Right atrium auricular region (tissue), 2 donors: ENCODE data around the gene MIGA2. TPM values are rescaled to one million over a fixed set of nuclear protein-coding genes. Genes with fewer than 3 reads are reported as not detected.

Source experiments
- DNase-seq: peaks from one replicate; pipeline ENCODE4 v3.0.0-alpha.2; 2019; ENCODE audit warnings: low spot score
- H3K27ac ChIP-seq, 2 donors: fragments of 200-600 bp; sonication (generic); 1 replicate in 1 of 2; 2 replicates in 1 of 2; pipeline ENCODE4 v1.5.1; 2016 to 2019
- H3K27me3 ChIP-seq, 2 donors: fragments of 200-600 bp; sonication (generic); one replicate each; pipeline versions ENCODE4 v1.5.1 to v1.6.0; 2017 to 2019
- H3K36me3 ChIP-seq: fragments of 200-600 bp; sonication (generic); one replicate; pipeline ENCODE4 v1.5.1; 2016
- H3K4me1 ChIP-seq, 2 donors: fragments of 200-600 bp; sonication (generic); one replicate each; pipeline versions ENCODE4 v1.5.1 to v1.6.0; 2017 to 2019
- H3K4me3 ChIP-seq, 2 donors: fragments of 200-600 bp; sonication (generic); 1 replicate in 1 of 2; 2 replicates in 1 of 2; pipeline ENCODE4 v1.5.1; 2017 to 2019; ENCODE audit warnings: mild to moderate bottlenecking in 1 of 2, moderate library complexity in 1 of 2
- H3K9me3 ChIP-seq, 2 donors: fragments of 200-600 bp; sonication (generic); one replicate each; pipeline ENCODE4 v1.5.1; 2019
- total RNA-seq, 2 donors: library from RNA; depleted of rRNA; stranded (reverse); fragments of >200 nt; gene quantifications; one replicate each; pipeline ENCODE4 v1.1.0, GENCODE V29; 2016
- TF ChIP-seq, protein P1 (sequence below), 2 donors: fragments of 200-600 bp; sonication (generic); IDR thresholded peaks; one replicate each; pipeline ENCODE4 v1.5.1; 2019; ENCODE audit warnings: antibody characterized with exemption in 2 of 2

MIGA2 gene
- total RNA-seq, 2 donors from 2014 or later: 34.2 to 40.2 TPM

DNA sequence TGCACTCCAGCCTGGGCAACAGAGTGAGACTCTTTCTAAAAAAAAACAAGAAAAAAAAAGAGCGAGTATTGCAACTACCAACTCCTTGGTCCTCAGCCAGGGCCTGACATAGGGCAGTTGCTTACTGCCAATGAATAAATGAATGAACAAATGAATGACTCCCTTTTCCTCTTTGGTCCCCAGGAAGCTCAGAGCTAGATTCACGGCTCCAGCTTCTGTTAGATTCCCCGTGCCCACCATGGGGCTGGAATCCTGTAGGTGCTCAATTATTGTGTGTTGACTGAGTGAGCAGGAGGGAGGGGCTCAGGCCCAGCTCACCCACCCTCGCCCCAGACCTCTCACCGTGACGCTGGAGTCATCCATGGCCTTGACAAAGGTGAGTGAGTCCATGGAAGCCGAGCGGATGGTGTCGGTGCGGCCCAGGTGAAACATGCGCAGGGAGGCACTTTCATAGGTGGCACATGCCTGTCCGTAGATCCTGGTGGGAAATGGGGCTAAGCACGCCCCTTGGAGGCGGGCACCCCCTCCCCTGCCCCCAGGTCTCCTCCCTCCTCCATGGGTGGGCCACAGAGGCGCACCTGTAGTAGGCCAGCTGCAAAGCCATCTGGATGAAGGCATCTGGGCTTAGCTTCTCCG is 61.4 kb downstream of the MIGA2 start:
- Histone ChIP-seq H3K27ac (no peak overlapping the region), H3K36me3 (peaks cover 38% of the 10 kb centered on the region), H3K4me1 (peaks cover 0 to 7% of the 10 kb centered on the region in 2 donors), H3K4me3 (no peak overlapping the region), H3K27me3 (no peaks in the 10 kb centered on the region), H3K9me3 (no peaks in the 10 kb centered on the region)
- DNase-seq: no peak
- TF ChIP-seq, protein P1, sequence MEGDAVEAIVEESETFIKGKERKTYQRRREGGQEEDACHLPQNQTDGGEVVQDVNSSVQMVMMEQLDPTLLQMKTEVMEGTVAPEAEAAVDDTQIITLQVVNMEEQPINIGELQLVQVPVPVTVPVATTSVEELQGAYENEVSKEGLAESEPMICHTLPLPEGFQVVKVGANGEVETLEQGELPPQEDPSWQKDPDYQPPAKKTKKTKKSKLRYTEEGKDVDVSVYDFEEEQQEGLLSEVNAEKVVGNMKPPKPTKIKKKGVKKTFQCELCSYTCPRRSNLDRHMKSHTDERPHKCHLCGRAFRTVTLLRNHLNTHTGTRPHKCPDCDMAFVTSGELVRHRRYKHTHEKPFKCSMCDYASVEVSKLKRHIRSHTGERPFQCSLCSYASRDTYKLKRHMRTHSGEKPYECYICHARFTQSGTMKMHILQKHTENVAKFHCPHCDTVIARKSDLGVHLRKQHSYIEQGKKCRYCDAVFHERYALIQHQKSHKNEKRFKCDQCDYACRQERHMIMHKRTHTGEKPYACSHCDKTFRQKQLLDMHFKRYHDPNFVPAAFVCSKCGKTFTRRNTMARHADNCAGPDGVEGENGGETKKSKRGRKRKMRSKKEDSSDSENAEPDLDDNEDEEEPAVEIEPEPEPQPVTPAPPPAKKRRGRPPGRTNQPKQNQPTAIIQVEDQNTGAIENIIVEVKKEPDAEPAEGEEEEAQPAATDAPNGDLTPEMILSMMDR (IDR thresholded peaks at IDR 0.05): no peak

DNA sequence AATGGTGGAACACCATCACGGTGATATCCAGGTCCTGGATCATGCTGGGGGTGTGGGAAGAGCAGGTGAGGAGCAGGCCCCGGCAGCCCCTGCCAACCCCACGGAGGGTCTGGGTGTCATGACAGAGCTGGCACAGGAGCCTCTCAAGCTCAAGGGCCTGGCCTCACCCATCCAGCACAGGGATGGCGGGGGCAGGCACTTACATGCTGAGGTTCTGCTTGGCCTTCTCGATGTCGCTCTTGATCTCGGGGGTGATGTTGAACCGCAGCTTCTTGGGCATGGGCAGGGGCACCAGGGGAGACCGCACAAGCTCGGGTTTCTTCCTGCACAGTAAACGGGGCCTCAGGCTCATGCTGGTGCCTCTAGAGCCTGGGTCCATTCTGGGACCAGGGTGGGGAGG is 61.9 kb downstream of the MIGA2 start:
- no peaks in the 10 kb centered on the region for H3K9me3 ChIP-seq

DNA sequence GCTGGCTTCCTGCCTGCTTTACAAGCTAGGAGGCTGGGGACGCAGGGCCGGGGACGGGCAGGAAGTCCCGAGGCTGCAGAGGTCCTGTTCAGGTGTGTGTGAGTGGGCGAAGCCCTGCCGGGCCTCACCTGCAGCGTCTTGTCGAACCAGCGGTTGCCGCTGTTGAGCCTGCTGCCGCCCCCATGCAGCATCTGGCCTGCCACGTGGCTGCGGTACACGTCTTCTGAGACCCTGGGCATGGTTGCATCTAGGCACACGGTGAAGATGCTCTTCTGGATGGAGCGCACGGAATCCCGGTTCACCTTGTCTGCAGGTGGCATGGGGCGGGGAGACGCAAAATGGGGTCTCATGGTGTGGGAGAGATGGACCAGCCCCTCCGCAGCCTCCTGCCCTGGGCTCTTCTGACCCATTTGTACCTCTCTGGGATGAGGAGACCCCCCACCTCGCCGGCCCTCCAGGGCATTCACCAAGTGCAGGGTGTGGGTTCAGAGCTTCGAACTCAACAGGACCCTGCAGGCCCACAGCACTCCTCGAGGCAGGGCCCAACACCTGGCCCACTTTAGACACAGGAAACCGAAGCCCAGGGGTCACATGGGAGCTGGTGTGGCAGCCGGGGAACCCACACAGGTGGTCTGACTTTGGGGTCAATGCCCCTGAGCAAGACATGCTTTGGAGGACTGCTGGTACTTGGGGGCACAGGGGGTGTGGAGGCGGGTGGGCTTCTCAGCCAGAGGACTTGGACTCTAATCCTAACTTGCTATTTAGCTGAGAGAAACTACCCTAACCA is 64.2 kb downstream of the MIGA2 start:
- Histone ChIP-seq H3K4me1 (peaks cover 0 to 9% of the 10 kb centered on the region in 2 donors), H3K27me3 (no peaks in the 10 kb centered on the region), H3K4me3 (no peak overlapping the region), H3K27ac (no peak overlapping the region), H3K36me3 (peaks cover 29% of the 10 kb centered on the region), H3K9me3 (no peaks in the 10 kb centered on the region)
- no peak for DNase-seq
- TF ChIP-seq, protein P1 (IDR thresholded peaks at IDR 0.05): no peak

More for the DNA sequence above, 61.9 kb downstream of the MIGA2 start:
- Histone ChIP-seq H3K4me3 (no peak overlapping the region), H3K27ac (no peak overlapping the region), H3K36me3 (peaks cover 38% of the 10 kb centered on the region), H3K4me1 (peaks cover 0 to 12% of the 10 kb centered on the region in 2 donors), H3K27me3 (no peaks in the 10 kb centered on the region)
- TF ChIP-seq, protein P1 (IDR thresholded peaks at IDR 0.05): no peak
- no peak for DNase-seq

DNA sequence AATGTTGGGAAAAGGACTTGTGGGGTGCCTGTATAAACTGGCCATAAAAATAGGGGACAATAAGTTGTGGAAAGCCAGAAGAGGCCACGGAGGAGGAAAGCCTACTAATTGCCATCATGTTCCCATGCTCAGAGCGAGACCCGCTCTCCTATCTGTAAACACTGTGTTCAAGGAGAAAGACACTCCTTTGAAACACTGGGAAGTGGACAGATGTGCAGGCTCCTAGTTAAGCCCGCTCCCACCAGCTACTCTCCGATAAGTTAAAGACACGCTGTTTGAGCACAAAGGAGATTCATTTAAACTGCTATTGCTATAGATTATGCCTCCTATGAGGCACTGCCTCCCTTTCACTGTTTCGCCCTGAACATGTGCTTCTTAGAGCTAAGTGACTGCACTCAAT is 64.9 kb downstream of the MIGA2 start:
- TF ChIP-seq, protein P1 (IDR thresholded peaks at IDR 0.05): no peak
- H3K9me3 ChIP-seq: no peaks in the 10 kb centered on the region
- H3K4me1 ChIP-seq: peaks cover 0 to 9% of the 10 kb centered on the region in 2 donors
- peaks cover 27% of the 10 kb centered on the region for H3K36me3 ChIP-seq
- DNase-seq: no peak
- no peaks in the 10 kb centered on the region for H3K27me3 ChIP-seq
- no peak overlapping the region for H3K4me3 ChIP-seq
- no peak overlapping the region for H3K27ac ChIP-seq

DNA sequence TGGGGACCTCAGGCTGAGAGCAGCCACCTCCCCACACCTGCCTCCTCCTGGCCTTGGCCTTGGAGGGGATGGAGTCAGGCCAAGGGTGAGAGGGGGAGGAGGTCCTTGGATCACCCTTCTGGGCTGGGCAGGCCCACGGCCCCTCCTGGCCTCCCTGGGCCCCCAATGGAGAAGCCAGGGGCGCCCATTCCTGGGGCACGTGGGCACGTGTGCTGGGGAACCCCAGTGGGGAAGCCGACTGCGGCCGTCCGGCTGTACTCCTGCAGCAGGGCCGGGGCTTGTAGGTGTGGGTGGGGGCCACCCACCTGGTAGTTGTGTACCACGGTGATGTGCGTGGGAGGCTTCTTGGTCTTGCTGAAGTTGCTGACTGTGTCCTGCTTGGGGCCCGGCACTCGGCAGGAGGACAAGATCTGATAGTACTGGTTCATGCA is 65.7 kb downstream of the MIGA2 start:
- Histone ChIP-seq H3K27me3 (no peaks in the 10 kb centered on the region), H3K4me1 (peaks cover 0 to 9% of the 10 kb centered on the region in 2 donors), H3K9me3 (no peaks in the 10 kb centered on the region), H3K27ac (no peak overlapping the region), H3K4me3 (no peak overlapping the region), H3K36me3 (peaks cover 26% of the 10 kb centered on the region)
- TF ChIP-seq, protein P1 (IDR thresholded peaks at IDR 0.05): no peak
- DNase-seq: no peak
